Body of pancreas (tissue), 4 donors: ENCODE data around the gene L3MBTL3.

Source experiments
- CTCF ChIP-seq, 7 experiments: fragments of 450-650 bp in 4 of 7; fragments of 200-600 bp in 3 of 7; sonication (generic) in 3 of 7; IDR thresholded peaks; one replicate each; pipeline ENCODE4 v1.5.1; 2016 to 2019; ENCODE audit warnings: antibody characterized with exemption in 7 of 7
- POLR2A ChIP-seq, 3 donors: fragments of 450-650 bp; IDR thresholded peaks; one replicate each; pipeline ENCODE4 v1.6.1; 2016; ENCODE audit warnings: antibody characterized with exemption in 3 of 3, mild to moderate bottlenecking in 2 of 3

- TF ChIP-seq CTCF (IDR thresholded peaks at IDR 0.05) (no peak), POLR2A (IDR thresholded peaks at IDR 0.05) (no peak)
Observed at GRCh38 chr6:130143709-130144108, 125.3 kb downstream of the L3MBTL3 start.
